NCI-H187 (cell line): Measurements from ENCODE around the gene USP4.
"Not testable (repeated sequence)": the region's sequence is repeated elsewhere in the genome, so short reads cannot be mapped to it uniquely, and the experiment has no call there.

Experiments
- DNase-seq, 2 experiments: peaks; one replicate each; lab custom pipeline; 2025; lab: John Stamatoyannopoulos, UW

USP4 gene

DNA sequence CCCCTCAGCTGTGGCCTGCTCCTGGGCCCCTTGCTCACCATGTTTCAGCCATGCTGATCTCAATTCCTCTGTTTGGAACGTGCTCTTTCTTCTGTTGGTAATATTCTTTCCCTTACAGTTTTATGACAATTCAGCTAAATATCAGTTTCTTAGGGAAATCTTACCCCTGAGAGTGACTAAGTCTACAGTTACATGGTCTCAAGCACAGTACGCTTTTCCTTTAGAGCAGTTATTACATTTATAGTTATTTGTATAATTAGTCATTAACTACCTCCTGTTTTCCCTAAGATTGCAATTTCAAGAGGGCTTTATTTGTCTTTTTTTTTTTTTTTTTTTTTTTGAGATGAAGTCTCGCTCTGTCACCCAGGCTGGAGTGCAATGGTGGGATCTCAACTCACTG is 86.3 kb downstream of the USP4 start:
- DNase-seq = no peak

DNA sequence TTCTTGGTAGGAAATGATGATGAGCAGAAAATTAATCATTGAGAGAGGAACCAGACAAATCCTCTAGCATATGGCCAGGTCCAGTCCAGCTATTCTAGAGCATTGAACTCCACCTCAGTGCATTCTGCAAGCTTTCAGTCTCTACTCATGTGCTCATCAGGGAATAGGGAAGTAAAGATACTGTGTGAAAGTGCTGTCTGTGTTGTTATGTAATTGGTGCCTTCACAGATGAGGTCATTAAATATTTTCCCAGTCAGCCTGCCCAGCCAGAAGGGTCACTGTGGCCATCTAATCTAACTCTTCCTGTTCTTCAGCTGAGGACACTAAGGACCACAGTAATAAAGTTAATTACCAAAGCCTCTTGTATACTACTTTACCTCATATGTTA is 91.0 kb downstream of the USP4 start:
- DNase-seq = no peak

DNA sequence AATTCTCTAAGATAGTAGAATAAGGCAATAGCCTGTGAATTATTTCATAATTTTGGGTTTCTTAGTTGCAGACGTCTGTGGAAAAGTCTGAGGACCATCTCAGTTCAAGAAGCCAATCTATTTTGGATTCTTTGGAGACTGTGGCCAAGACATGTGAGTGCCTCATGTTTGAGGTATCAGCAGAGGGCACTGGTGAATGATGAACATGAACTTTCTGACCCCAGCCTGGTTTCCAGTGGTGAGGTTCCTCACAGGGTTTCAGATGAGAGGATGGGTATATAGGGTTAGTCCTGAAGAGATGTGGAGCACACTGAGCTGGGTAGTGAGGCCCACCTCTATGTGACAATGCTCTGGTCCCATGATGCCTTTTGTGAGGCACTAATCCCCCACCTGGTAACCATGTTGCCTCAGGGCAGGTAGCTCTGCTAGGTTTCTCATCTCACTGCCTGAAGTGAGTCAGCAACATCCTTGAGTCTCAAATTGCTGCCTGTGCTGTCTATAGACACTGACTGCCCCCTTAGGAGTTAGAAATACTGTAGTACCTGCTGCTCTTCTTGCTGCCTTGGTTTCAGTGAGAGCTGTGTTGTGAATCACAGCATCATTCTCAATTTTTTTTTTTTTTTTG is 95.2 kb downstream of the USP4 start:
- no peak for DNase-seq

DNA sequence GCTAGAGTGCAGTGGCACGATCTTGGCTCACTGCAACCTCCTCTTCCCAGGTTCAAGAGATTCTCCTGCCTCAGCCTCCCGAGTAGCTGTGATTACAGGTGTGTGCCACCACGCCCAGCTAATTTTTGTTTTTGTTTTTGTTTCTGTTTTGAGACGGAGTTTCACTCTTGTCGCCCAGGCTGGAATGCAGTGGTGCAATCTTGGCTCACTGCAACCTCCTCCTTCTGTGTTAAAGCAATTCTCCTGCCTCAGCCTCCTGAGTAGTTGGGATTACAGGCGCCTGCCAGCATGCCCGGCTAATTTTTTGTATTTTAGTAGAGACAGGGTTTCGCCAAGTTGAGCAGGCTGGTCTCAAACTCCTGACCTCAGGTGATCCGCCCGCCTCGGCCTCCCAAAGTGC is 99.8 kb downstream of the USP4 start:
- DNase-seq = not testable (repeated sequence)

DNA sequence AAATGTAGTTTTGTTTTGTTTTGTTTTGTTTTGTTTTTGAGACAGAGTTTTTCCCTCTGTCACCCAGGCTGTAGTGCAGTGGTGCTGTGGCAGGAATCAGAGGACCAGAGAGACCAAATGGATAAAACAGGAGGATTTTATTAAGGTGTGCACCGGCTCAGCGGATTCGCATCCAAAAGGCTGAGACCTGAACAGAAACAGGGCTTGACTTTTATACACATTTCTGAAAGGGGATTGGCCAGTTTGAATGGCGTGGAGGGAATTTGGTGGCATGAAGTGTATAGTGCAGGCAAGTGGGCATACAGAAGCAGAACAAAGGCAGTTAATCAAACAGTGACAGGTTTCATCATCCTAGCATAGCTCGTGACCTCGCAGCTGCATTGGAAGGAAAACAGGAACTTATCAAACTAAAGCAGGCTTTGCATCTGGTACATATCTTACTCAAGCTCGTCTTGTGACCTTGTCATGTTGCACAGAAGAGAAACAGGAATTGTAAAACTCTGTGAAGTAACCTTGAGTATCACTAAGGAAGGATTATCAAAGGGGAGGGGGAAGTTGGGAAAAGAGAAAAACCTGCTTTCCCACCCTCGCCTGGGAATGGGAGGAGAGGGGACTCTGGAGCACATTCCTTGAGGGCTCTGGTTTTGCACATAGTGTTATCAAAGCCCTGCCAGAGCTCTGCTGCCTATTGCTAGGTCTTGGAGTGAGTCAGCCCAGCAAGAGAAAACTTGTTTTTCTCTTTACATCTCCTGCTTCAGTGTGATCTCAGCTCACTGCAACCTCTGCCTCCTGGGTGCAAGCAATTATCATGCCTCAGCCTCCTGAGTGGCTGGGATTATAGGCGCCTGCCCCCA is 101.4 kb downstream of the USP4 start:
- no peak for DNase-seq

DNA sequence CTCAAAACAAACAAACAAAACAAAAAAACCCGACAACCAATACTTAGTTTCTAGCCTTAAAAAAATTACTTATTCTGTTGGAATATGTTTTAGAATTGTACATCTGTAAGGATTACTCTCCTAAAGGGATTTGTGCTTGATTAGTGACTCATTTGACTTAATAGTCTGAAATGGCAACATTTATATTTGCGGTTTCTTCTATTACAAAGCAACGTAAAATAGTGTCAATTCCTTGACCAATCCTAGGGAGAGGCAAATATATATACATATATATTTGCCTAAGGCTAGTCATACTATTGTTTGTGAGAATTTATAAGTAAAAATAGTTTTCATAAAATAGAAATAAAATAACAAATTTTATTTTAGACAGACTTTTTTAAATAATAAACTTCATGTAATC is 102.5 kb downstream of the USP4 start:
- no peak for DNase-seq

GRCh38 chr3:49236226-49236625 is 103.6 kb downstream of the USP4 start:
- no peak for DNase-seq

GRCh38 chr3:49228817-49229216 is 111.0 kb downstream of the USP4 start:
- DNase-seq = not testable (repeated sequence)
